ENCODE results near the gene PDE6C. TPM values are rescaled to one million over a fixed set of nuclear protein-coding genes. Genes with fewer than 3 reads are reported as not detected.
"Not testable (repeated sequence)": the region's sequence is repeated elsewhere in the genome, so short reads cannot be mapped to it uniquely, and the experiment has no call there.

Gene PDE6C
- total RNA-seq, 4 donors from 2014 or later, result not detected

- in situ Hi-C loops (cut with MboI; ENCODE audit: low pct_ligation_motif_present in 1 of 4, low pct_unique_long_range_greater_than_20kb in 1 of 4, low sequenced_read_pairs in 3 of 4), result loop anchor here in 2 of 4 donors (25.0 kb wide), 1 partner anchor 333 kb away; no protein-coding TSS in a partner anchor
- H3K9me3 ChIP-seq, result no peaks in the 10 kb centered on the region
- no peak for DNase-seq
Observed at GRCh38 chr10:93695740-93696139, 83.4 kb downstream of the PDE6C start.

GRCh38 chr10:93696582-93696981 lies 84.2 kb downstream of the PDE6C start:
- Histone ChIP-seq H3K4me1 (peaks cover 0 to 17% (median 7%) of the 10 kb centered on the region in 4 donors), H3K36me3 (peaks cover 0 to 31% (median 13%) of the 10 kb centered on the region in 4 donors)
- H3K9me3 ChIP-seq; H3K27me3 ChIP-seq; intact Hi-C loops (cut with DNase I; ENCODE audit: low total_unique reads); H3K4me3 ChIP-seq; H3K27ac ChIP-seq; DNase-seq: not testable (repeated sequence)
- in situ Hi-C loops (cut with MboI; ENCODE audit: low pct_ligation_motif_present in 1 of 4, low pct_unique_long_range_greater_than_20kb in 1 of 4, low sequenced_read_pairs in 3 of 4), result loop anchor here in 2 of 4 donors (25.0 kb wide), 1 partner anchor 334 kb away; no protein-coding TSS in a partner anchor
- WGBS, 2 donors (ENCODE audit: low coverage in 1 of 2), result 93% methylated on average over 2 of the region's 2 CpGs; no CpG with 5 or more reads in 1 of the 2 donors

More at GRCh38 chr10:93695740-93696139, 83.4 kb downstream of the PDE6C start:
- TF ChIP-seq POLR2A (IDR thresholded peaks at IDR 0.05) (no peak), EP300 (IDR thresholded peaks at IDR 0.05; ENCODE audit: low read depth) (no peak), POLR2AphosphoS5 (IDR thresholded peaks at IDR 0.05) (no peak), CTCF (IDR thresholded peaks at IDR 0.05) (no peak)
- intact Hi-C loops (cut with DNase I; ENCODE audit: low total_unique reads), result no loop called here
- H3K27ac ChIP-seq, result peak overlapping the region in 1 of 4 donors; percentile 9
- H3K4me3 ChIP-seq, result no peak overlapping the region
- peaks cover 0 to 8% (median under 1%) of the 10 kb centered on the region in 4 donors for H3K4me1 ChIP-seq
- WGBS, 2 donors (ENCODE audit: low coverage in 1 of 2), result 18 to 56% methylated on average over 2 of the region's 2 CpGs
- H3K27me3 ChIP-seq, result no peaks in the 10 kb centered on the region
- H3K36me3 ChIP-seq, result peaks cover 0 to 35% (median 16%) of the 10 kb centered on the region in 4 donors

GRCh38 chr10:93697207-93697606 lies 84.9 kb downstream of the PDE6C start:
- H3K4me3 ChIP-seq, result no peak overlapping the region
- DNase-seq, result no peak
- no peaks in the 10 kb centered on the region for H3K9me3 ChIP-seq
- intact Hi-C loops (cut with DNase I; ENCODE audit: low total_unique reads) (no loop called here), in situ Hi-C loops (cut with MboI; ENCODE audit: low pct_ligation_motif_present in 1 of 4, low pct_unique_long_range_greater_than_20kb in 1 of 4, low sequenced_read_pairs in 3 of 4) (loop anchor here in 2 of 4 donors (25.0 kb wide), 1 partner anchor 335 kb away; no protein-coding TSS in a partner anchor)
- TF ChIP-seq CTCF (IDR thresholded peaks at IDR 0.05) (no peak), POLR2AphosphoS5 (IDR thresholded peaks at IDR 0.05) (no peak), POLR2A (IDR thresholded peaks at IDR 0.05) (no peak), EP300 (IDR thresholded peaks at IDR 0.05; ENCODE audit: low read depth) (no peak)
- WGBS, 2 donors (ENCODE audit: low coverage in 1 of 2), result 80 to 85% methylated on average over 2 of the region's 2 CpGs
- H3K36me3 ChIP-seq, result peaks cover 0 to 25% (median 12%) of the 10 kb centered on the region in 4 donors
- no peak overlapping the region for H3K27ac ChIP-seq
- peaks cover 0 to 15% (median 9%) of the 10 kb centered on the region in 4 donors for H3K4me1 ChIP-seq
- H3K27me3 ChIP-seq, result no peaks in the 10 kb centered on the region

- H3K36me3 ChIP-seq, result peaks cover 0 to 15% (median 4%) of the 10 kb centered on the region in 4 donors
- WGBS, 2 donors (ENCODE audit: low coverage in 1 of 2), result 2 to 6% methylated on average over 9 of the region's 9 CpGs
- in situ Hi-C loops (cut with MboI; ENCODE audit: low pct_ligation_motif_present in 1 of 4, low pct_unique_long_range_greater_than_20kb in 1 of 4, low sequenced_read_pairs in 3 of 4) (loop anchor here in 2 of 4 donors (10.0 kb wide), 1 partner anchor 113 kb away; no protein-coding TSS in a partner anchor), intact Hi-C loops (cut with DNase I; ENCODE audit: low total_unique reads) (loop anchor here (5.0 kb wide), 1 partner anchor 115 kb away; no protein-coding TSS in a partner anchor)
- no peaks in the 10 kb centered on the region for H3K9me3 ChIP-seq
- no peak for DNase-seq
- no peaks in the 10 kb centered on the region for H3K27me3 ChIP-seq
- peak overlapping the region; percentile 86 to 89 (median 86) for H3K27ac ChIP-seq
- TF ChIP-seq POLR2A (IDR thresholded peaks at IDR 0.05) (no peak), CTCF (IDR thresholded peaks at IDR 0.05) (no peak), EP300 (IDR thresholded peaks at IDR 0.05; ENCODE audit: low read depth) (no peak), POLR2AphosphoS5 (IDR thresholded peaks at IDR 0.05) (no peak)
- peaks cover 0 to 22% (median 12%) of the 10 kb centered on the region in 4 donors for H3K4me1 ChIP-seq
- H3K4me3 ChIP-seq, result peak overlapping the region; percentile 51 to 82 (median 60)
Observed at GRCh38 chr10:93701866-93702209, 89.5 kb downstream of the PDE6C start.

Data from transverse colon (tissue), 4 donors.